Myocyte (in vitro differentiated cells): Measurements from ENCODE around the gene LTF. TPM values are rescaled to one million over a fixed set of nuclear protein-coding genes. Genes with fewer than 3 reads are reported as not detected.
A peak's percentile ranks its signal among the peaks of the same experiment; 100 is the strongest.
"Not testable (repeated sequence)": the region's sequence is repeated elsewhere in the genome, so short reads cannot be mapped to it uniquely, and the experiment has no call there.

Source experiments
- DNase-seq: peaks from one replicate; pipeline ENCODE4 v3.0.0-alpha.2; 2012; ENCODE audit warnings: low read depth
- polyA plus RNA-seq: library from polyadenylated mRNA; unstranded; fragments of >200 nt; gene quantifications from one replicate; pipeline ENCODE4 v1.2.1, GENCODE V29; 2012; ENCODE audit warnings: missing spikeins
- total RNA-seq: library from RNA; depleted of rRNA; stranded (reverse); fragments of >200 nt; gene quantifications from 2 replicates; pipeline ENCODE4 v1.2.3, GENCODE V29; 2014

Gene LTF
- total RNA-seq = 2.2 and 5.6 TPM in 2 replicates
- 0.21 TPM for polyA plus RNA-seq

DNA sequence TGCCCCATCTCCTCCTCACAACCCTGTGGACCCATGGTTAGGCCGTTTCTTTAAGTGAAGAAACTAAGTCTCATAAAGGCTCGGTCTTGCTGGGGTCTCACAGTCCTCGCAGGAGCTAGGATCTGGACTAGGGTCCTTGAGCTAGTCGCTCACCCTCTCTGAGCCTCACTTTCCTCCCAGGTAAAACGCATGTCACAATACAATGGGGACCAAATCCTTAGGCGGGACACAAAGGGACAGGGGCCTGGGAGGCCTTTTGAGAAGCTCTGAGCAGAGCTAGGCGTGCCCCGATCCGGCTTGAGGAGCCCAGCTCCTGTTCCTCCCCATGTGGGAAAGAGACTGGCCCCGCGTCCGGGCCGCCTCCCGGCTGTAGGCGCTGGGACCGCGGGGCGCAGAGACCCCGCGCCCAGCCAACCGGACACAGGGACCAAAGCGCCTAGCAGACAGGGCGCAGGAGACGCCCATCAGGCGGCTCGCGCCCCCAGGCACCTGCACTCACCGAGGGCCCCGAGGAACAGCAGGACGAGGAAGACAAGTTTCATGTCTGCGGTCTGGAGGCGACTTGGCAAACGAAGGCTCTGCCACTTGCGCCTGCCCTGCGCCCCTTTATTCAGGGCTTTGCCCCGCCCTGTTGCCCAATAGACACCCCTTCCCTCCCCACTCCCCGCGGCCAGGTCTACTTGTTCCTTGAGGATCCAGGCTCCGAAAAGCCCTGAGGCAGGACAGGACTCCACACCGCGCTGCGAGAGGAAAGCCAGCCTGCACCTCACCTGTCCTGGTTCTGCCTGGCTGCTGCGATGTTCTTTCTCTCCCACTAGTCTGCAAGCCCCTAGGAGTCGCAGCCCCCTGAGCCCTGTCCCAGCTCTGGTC lies at the start of gene LTF:
Gene LTF (minus strand): TSS at position 580 of the 870 bp plus-strand sequence. CDS start 38 bp downstream, at position 542.
- no peak for DNase-seq

DNA sequence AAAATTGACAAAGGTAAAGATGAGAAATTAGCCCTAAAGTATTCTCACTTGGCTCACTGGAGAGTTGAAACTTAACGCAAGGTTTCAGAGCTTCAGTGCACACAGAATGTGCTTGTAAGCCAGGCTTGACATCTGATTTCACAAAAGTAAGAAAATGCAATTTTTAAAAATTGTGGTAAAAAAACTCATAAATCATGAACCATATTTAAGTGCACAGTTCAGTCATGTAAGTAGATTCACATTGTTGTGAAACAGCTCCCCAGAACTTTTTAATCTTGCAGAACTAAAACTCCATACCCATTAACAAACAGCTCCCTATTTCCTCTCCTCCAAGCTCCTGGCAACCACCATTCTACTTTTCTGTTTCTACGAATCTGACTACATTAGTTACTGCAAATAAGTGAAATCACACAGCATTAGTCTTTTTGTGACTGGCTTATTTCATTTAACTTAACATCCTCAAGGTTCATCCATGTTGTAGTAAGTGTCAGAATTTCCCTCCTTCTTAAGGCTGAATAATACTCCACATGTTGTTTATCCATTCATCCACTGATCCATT lies 47.6 kb upstream of the LTF start:
- DNase-seq = no peak

DNA sequence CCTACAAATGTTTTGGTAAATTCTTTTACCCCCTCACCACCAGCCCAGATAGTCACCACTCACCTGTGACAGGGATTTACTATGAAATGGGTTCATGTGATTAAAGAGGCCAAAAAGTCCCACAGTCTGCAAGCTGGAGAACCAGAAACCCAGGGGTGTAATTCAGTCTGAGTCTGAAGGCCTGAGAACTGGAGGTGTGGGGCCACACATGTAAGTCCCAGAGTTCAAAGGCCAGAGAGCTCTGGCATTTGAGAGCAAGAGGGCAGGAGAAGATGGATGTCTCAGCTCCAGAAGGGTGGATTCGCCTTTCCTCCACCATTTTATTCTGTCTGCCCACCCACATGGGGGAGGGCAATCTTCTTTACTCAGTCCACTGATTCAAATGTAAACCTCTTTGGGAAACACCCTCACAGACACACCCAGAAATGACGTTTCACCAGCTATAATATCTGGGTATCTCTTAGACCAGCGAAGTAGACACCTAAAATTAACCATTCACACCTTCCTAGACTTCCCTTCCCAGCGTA lies 45.0 kb upstream of the LTF start:
- DNase-seq = no peak

DNA sequence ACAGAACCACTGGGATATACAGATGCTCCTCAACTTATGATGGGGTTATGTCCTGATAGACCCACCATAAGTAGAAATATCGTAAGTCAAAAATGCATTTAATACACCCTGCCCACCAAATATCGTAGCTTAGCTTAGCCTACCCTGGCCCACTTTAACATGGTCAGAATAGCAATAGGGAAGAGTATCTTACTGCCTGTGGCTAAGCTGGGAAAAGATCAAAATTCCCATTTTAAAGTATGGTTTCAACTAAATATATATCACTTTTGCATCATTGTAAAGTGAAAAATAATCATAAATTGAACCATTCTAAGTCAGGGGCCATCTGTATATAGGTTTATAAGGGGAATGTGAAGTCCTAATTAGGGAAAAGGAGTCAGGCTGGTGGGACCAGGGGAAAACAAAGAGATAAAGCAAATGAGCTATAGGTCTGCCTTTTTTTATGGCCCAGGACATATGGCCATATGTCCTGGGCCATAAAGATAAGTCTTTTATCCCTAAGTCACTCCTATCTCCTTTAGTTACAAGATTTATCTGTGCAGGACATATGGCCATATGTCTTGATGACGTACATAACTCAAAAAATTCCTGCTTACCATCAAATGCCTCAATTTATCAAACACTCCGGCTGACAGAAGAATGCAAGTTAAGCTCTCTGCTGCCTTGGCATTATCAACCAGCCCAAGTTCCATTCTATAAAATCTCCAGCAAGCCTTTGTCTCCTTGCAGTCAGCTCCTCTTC lies 44.3 kb upstream of the LTF start:
- no peak for DNase-seq

DNA sequence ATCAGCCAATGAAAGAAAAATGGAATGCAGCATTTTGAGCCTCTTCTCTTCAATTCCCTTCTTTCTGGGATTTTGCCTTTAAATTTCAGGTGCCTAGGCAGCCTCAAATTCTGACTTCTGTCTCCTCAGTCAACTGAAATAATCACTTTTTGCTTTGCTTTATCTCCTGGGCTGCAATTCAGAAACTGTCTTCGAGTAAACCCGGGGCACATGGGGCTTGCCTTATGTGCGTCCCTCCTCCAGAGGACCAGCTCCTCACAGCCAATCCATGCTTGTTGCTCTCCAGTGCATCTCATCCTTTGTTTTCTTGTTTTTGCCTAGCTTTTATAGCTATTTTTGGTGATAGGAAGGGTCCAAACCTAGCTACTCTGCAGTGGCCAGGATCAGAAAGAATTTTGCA lies 41.8 kb upstream of the LTF start:
- no peak for DNase-seq

DNA sequence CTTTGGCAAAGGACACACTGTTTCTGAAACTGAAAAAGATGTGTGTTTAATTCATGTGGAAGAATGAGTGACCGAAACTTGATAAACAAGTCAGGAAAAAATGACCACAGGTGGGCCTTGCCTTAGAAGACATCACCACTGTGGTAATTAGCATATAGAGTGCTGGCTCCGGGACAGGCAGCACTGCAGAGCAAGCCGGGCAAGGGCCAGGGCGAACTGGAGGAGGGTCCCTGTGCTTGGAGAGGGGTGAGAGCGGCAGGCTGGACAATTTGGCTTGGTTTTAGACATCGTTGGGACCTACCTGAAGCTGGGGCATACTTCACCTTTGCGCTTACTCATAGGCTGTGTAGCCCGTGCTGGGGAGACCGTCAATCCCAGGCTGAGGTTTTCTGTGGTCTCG lies 41.2 kb upstream of the LTF start:
- no peak for DNase-seq

DNA sequence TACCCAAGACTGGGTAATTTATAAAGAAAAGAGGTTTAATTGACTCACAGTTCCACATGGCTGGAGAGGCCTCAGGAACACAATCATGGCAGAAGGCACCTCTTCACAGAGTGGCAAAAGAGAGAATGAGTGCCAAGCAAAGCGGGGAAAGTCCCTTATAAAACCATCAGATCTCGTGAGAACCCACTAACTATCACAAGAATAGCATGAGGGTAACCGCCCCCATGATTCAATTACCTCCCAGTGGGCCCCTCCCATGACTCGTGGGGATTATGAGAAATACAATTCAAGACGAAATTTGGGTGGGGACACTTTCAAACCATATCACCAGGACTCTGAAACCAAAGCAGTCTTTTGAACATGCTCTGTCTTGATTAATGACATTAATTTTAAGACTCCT lies 40.1 kb upstream of the LTF start:
- DNase-seq = peak; percentile 71

DNA sequence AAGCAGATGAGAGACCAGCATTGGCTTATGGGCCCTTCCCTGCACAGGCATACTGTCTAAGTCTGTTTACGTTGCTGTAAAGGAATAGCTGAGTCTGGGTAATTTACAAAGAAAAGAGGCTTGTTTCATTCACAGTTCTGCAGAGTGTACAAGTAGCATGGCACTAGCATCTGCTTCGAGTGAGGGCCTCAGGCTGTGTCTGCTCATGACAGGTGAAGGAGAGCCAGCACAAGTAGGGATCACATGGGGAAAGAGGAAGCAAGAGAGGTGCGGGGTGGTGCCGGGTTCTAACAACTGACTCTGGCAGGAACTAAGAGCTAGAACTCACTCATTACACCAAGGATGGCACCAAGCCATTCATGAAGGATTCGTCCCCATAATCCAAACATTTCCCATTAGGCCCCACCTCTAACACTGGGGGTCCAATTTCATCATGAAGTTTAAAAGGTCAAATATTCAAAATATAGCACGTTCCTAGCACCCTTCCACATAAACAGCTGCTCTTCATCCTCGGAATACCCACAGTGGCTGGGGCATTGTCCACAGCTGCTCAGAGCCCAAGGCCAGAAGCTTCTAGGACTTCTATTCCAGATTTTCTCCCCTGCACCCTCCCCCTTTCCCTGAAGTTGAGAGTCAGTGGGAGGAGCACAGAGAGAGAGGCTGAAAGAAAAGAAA lies 38.6 kb upstream of the LTF start:
- DNase-seq = peak; percentile 92

DNA sequence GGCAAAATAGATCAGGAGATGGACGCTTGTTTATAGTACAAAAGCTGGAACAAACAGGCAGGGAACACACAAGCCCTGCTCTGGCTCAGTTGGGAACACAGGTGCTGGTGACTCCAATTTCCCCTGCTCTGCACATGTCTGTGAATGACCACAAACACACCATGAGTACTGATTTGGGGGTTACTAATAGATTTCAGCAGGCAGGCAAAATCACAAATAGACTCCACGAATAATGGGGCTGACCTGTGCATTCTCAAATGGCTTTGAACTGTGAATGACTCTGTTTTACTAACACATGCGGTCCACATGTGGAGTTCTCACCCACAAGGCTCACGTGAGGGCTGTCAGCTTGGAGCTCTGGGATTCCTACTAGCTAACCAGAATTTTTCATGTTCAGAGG lies 37.0 kb upstream of the LTF start:
- peak; percentile 56 for DNase-seq

DNA sequence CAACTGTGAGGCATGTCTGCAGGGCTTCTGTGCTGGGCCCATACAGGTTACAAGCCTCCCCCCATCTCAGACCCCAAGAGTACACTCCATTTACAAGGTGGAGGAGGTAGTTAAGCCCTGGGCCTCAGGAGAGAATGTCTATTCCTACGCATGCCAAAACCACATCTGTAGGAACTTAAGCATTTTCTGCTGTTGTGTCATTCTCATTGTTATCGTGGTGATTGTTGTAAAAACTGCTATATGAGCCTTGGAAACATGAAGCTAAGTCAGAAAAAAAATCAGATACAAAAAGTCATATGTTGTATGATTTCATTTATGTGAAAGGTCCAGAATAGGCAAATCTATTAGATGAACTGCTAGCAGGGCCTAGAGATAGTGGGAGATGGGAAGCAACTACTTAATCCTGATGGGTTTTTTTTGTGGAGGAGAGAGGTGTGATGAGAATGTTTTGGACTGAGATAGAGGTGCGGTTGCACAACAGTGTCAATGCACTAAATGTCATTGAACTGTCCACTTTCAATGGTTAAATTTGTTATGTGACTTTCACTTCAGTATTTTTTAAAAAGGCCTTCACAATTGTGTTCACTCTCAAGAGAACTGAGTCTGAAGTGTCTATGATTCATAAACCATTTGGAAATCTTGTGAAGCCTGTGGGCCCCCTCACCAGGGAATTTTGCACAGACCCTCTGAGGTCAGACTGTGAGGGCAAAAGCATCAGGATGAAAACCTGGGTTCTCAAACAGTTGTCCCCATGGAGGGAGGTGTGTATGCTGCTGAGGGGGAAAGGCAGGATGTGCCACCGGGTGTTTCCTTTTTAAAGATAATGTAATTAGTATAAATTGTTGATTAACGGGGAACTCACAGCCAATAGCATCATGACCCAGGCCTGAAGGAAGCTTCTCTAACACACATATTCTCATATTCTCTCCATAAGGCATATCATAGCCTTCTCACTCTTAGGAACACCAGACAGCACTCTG lies 36.2 kb upstream of the LTF start:
- DNase-seq = no peak

DNA sequence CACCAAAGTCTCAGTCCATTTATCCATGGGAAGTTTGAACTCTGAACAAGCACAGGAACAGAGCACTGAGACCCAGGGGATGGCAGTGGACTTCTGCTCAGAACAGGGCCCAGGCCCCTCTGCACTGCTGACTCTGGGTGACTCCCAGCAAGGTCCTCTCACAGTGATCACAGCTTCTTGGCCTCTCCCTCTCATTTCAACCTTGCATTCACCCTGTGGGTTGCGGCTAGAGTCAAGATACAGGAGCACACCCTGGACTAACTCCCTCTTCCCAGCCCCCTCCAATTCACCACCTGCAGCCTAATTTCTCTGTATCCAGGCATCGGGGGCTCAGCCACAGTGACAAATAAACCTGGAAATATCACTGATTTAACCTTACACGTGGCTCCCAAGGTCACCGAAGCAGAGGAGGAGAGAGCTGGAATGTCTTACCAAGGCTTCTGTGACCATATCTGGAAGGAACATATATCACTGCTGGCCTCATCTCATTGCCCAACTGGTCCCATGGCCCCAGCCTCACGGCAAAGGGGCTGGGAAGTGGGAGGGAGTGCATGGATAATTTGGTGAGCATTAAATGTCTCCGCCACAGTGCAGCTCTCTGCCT lies 34.3 kb upstream of the LTF start:
- DNase-seq = no peak

DNA sequence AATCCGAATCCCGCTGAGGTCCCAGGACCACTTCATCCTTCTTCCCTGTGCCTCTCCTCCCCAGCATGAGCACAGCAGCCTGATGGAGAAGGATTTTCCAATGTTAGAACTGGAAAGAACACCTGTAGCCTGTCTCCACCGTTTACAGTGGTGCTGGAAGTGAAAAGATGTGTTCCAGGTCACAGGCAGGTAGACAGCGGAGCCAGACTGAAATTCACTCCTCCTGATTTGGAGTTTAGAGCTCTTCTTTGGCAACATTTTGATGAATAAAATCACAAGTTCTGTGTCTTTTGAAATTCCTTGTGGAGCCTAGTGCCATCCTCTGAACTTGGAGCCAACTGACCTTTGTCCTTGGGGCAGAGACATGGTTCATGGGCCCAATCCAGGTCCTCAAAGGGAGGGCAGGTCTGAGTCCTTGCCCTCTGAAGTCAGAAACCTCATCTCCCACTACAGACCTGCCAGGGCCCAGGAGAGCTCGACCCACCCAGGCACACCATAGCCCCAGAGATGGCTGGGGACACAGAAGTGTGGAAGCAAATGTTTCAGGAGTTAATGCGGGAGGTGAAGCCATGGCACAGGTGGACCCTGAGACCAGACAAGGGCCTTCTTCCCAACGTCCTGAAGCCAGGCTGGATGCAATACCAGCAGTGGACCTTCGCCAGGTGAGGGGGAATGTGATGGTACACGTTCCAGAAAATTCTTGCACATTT lies 33.0 kb upstream of the LTF start, which contains the start of gene RTP3:
Gene RTP3 (plus strand): TSS at position 421 of the 710 bp plus-strand sequence. CDS start 87 bp downstream, at position 508.
- DNase-seq = no peak

DNA sequence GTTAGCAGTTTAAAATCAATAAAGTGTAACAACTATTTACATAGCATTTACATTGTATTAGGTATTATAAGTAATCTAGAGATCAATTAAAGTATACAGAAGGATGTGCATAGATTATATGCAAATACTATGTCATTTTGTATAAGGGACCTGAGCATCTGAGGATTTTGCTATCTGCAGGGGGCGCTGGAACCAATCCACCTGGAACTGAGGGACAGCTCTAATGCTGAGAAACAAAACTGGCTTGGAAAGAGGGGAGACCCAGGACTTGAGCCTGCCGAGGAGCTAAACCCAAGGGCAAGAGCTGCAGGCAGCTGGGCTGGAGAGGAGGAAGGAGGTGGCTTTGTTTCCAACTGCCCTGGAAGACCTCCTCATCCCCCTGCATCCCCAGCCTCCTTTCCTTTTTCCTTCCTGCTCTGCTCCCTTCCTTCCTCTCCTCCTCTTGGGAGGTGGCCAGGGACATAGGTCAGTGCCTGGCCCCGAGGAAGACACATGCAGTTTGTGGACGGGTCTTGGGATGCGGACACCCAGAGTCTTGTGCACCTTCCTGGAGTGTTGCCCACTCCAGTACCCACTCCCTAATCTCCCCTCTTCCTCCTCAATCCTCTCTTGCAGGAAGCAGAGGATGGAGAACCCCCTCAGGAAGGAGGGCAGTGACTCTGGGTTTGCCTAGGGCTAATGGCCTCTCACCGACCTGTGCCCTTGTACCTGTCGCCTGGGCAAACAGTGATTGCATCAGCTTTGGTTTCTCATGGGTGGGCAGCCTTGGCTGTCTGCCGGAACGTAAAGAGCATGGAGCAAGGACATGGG lies 32.2 kb upstream of the LTF start:
- no peak for DNase-seq

DNA sequence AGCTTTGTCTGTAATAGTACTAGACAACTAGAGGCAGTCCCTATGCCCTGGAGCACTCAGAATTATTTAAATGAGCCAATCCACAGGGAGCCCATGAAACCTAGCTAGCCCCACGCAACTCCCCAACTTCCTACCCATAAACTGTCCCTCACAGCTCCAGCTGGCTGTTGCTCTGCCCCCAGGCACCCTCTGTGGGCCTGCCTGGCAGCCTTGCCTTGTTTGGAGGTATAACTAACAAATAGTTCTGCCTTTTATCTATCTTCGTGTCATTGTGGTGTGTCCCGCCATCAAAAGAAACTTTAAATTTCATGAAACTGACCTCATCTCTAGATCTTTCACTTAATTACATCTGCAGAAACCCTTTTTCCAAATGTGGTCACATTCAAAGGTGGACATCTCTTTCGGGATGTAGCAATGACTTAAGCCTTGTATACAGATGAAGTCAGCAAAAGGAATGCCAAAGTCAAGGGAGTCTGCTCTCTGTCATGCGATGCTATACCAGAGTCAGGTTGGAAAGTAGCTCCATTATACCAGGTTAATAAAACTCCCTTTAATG lies 31.3 kb upstream of the LTF start:
- no peak for DNase-seq

DNA sequence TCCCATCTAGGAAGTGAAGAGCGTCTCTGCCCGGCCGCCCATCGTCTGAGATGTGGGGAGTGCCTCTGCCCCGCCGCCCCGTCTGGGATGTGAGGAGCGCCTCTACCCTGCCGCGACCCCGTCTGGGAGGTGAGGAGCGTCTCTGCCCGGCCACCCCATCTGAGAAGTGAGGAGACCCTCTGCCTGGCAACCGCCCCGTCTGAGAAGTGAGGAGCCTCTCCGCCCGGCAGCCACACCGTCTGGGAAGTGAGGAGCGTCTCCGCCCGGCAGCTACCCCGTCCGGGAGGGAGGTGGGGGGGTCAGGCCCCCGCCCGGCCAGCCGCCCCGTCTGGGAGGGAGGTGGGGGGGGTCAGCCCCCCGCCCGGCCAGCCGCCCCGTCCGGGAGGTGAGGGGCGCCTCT lies 29.8 kb upstream of the LTF start:
- not testable (repeated sequence) for DNase-seq

DNA sequence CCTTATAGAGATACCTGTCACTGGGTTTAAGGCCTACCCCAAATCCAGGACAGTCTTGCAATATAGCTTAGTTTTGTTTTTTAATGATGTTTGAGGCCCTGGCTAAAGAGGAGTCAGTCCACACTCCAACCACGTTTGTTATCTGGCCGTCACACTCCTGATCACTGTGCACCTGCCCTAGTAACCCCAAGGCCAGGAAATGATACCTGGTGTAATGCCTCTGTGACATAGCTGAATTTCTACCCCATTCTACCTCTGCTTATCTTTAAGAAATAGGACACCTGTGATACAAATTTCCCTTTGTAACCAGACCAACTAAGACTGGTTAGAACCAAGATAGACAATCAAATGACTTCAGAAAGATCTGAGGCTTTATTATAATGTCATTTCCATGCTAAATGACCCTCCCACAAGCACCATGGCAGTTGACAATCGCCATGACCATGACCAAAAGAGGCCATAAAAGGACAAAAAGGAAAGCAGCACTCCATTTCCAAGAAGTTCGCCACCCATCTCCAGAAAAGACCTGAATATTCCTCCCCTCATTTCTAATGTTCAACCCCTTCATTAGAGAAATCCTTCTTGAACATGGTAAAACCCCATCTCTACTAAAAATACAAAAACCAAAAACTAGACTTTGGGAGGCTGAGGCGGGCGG lies 28.3 kb upstream of the LTF start:
- DNase-seq = no peak
